CD4-positive, alpha-beta memory T cell (primary cell): ENCODE measurements around the gene VEGFC. TPM values are rescaled to one million over a fixed set of nuclear protein-coding genes. Genes with fewer than 3 reads are reported as not detected.

Experiments
- CTCF ChIA-PET: fragments of 350-600 bp; sonication (Branson Sonifier 250); formaldehyde crosslinking; loops from one replicate; lab custom pipeline; 2021; ENCODE audit warnings: inconsistent platforms; ENCODE audit not compliant: partially characterized antibody; lab: Charles Lee
- POLR2A ChIA-PET: fragments of 350-600 bp; sonication (Branson Sonifier 250); formaldehyde crosslinking; loops from one replicate; lab custom pipeline; 2021; ENCODE audit not compliant: partially characterized antibody; lab: Charles Lee
- DNase-seq, 5 donors: peaks; one replicate each; pipeline versions ENCODE4 v3.0.0 to v3.0.0-alpha.2; 2020 to 2022; ENCODE audit warnings: mixed read lengths in 1 of 5
- H3K27ac ChIP-seq: one replicate; pipeline ENCODE4 v1.7.0; 2013; ENCODE audit warnings: low read depth, low read length
- H3K27me3 ChIP-seq: 2 replicates; pipeline ENCODE4 v1.7.0; 2013; ENCODE audit warnings: mild to moderate bottlenecking, low read length, moderate library complexity; ENCODE audit not compliant: insufficient read depth
- H3K36me3 ChIP-seq: 2 replicates; pipeline ENCODE4 v1.7.0; 2013; ENCODE audit warnings: mild to moderate bottlenecking, low read length, moderate library complexity; ENCODE audit not compliant: insufficient read depth
- H3K4me1 ChIP-seq: 2 replicates; pipeline ENCODE4 v1.7.0; 2013; ENCODE audit warnings: mild to moderate bottlenecking, low read length, moderate library complexity; ENCODE audit not compliant: insufficient read depth
- H3K4me3 ChIP-seq, 2 donors: one replicate each; pipeline ENCODE4 v1.7.0; 2013; ENCODE audit warnings: low read length in 2 of 2, mild to moderate bottlenecking in 1 of 2
- H3K9me3 ChIP-seq, 2 donors: one replicate each; pipeline ENCODE4 v1.7.0; 2013; ENCODE audit warnings: low read length in 2 of 2, control low read depth in 1 of 2; ENCODE audit not compliant: control insufficient read depth in 1 of 2
- H3K27ac Mint-ChIP-seq, 7 donors: one replicate each; pipeline ENCODE4 v1.8.0; 2020 to 2021; ENCODE audit warnings: mixed read lengths in 7 of 7, mild to moderate bottlenecking in 6 of 7, inconsistent platforms in 3 of 7, moderate library complexity in 3 of 7
- H3K27me3 Mint-ChIP-seq, 2 donors: one replicate each; pipeline ENCODE4 v1.8.0; 2020 to 2021; ENCODE audit warnings: mixed read lengths in 2 of 2
- H3K36me3 Mint-ChIP-seq, 2 donors: one replicate each; pipeline ENCODE4 v1.8.0; 2020 to 2021; ENCODE audit warnings: mixed read lengths in 2 of 2, inconsistent platforms in 1 of 2, mild to moderate bottlenecking in 1 of 2
- H3K4me1 Mint-ChIP-seq, 4 donors: one replicate each; pipeline ENCODE4 v1.8.0; 2020 to 2021; ENCODE audit warnings: mixed read lengths in 4 of 4, mild to moderate bottlenecking in 1 of 4
- H3K4me3 Mint-ChIP-seq, 8 donors: one replicate each; pipeline ENCODE4 v1.8.0; 2020 to 2021; ENCODE audit warnings: mixed read lengths in 8 of 8, mild to moderate bottlenecking in 7 of 8, moderate library complexity in 6 of 8, inconsistent platforms in 3 of 8
- H3K9me3 Mint-ChIP-seq, 8 donors: one replicate each; pipeline ENCODE4 v1.8.0; 2020 to 2021; ENCODE audit warnings: mixed read lengths in 8 of 8, mild to moderate bottlenecking in 5 of 8, inconsistent platforms in 3 of 8, moderate library complexity in 1 of 8
- intact Hi-C: fragments of 100-400 bp; cut with micrococcal nuclease; formaldehyde crosslinking; loops from one replicate; pipeline ENCODE4 v1.15.1; 2023
- polyA plus RNA-seq, 2 donors: library from polyadenylated mRNA; unstranded; fragments of 300-500 nt; fragmentation: Illumina TruSeq; gene quantifications; one replicate each; pipeline ENCODE4 v1.2.3, GENCODE V29; 2021
- total RNA-seq, 2 experiments: library from RNA; stranded (reverse); gene quantifications; one replicate each; pipeline ENCODE4 v1.2.3, GENCODE V29; 2021

The VEGFC gene
- total and polyA plus RNA-seq, 4 experiments from 2014 or later, result not detected

DNA sequence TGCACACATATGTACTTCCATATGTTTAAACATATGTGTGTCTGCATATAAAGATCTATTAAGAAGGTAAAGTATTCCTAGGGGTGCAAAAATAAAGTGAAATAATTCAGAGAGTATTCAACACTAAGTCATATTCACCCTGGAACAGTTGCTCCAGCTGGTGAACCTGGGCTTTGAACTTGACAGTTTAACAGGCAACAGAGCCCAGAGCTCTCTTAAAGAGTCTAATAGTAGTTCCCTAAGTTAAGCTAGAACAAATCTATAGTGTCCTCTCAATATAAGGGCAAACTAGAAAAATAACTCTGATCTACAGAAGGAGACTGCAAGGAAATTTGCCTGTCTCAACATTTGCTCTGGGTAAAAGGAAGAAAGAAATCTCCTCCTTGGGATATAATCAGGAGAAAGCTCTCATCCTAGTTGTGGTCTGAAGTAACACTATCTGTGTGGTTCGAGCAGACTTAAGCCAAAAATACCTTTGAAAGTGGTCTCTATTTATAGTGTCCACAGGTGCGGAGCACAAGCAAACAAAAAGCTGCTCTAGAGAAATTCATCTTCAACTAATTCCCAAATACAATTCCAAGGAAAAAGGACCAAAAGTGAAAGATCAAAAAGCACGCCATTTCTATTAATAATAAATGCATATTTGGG is 29.9 kb downstream of the VEGFC start:
- Histone ChIP-seq H3K27ac (no peak overlapping the region), H3K4me1 (no peaks in the 10 kb centered on the region), H3K27me3 (no peaks in the 10 kb centered on the region), H3K36me3 (no peaks in the 10 kb centered on the region), H3K9me3 (no peaks in the 10 kb centered on the region), H3K4me3 (no peak overlapping the region)
- no peak for DNase-seq
- peaks cover 0 to 10% (median 0%) of the 10 kb centered on the region in 8 donors for H3K9me3 Mint-ChIP-seq
- no peak overlapping the region for H3K4me3 Mint-ChIP-seq
- intact Hi-C loops, result no loop called here
- POLR2A ChIA-PET, result no interaction called here
- CTCF ChIA-PET, result no interaction called here
- H3K27ac Mint-ChIP-seq, result no peak overlapping the region
- no peaks in the 10 kb centered on the region for H3K4me1 Mint-ChIP-seq
- no peaks in the 10 kb centered on the region for H3K36me3 Mint-ChIP-seq
- H3K27me3 Mint-ChIP-seq, result no peaks in the 10 kb centered on the region

DNA sequence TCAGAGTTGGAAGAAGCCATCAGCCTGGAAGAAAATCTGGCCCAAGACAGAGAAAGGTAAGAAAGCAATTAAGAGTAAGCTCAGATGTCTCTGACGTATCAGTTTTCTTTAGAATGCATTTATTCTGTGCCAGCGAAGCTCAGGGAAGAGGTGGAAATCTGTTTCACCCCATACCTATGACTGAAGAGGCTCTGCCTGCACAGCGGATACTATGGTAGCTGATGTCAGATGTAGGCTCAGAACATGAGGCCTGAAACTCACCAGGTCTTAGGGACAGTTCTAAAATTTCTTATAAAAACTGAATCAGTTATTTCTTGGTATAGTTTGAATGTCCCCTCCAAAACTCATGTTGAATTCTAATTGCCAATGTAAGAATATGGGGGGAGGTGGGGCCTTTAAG is 30.9 kb downstream of the VEGFC start:
- no peak for DNase-seq
- Histone ChIP-seq H3K9me3 (no peaks in the 10 kb centered on the region), H3K4me1 (no peaks in the 10 kb centered on the region), H3K36me3 (no peaks in the 10 kb centered on the region), H3K4me3 (no peak overlapping the region), H3K27me3 (no peaks in the 10 kb centered on the region), H3K27ac (no peak overlapping the region)
- no peak overlapping the region for H3K4me3 Mint-ChIP-seq
- H3K9me3 Mint-ChIP-seq, result peaks cover 0 to 5% (median 0%) of the 10 kb centered on the region in 8 donors
- ChIA-PET CTCF (no interaction called here), POLR2A (no interaction called here)
- H3K4me1 Mint-ChIP-seq, result no peaks in the 10 kb centered on the region
- H3K36me3 Mint-ChIP-seq, result no peaks in the 10 kb centered on the region
- peaks cover 0 to under 1% of the 10 kb centered on the region in 2 donors for H3K27me3 Mint-ChIP-seq
- intact Hi-C loops, result no loop called here
- no peak overlapping the region for H3K27ac Mint-ChIP-seq

DNA sequence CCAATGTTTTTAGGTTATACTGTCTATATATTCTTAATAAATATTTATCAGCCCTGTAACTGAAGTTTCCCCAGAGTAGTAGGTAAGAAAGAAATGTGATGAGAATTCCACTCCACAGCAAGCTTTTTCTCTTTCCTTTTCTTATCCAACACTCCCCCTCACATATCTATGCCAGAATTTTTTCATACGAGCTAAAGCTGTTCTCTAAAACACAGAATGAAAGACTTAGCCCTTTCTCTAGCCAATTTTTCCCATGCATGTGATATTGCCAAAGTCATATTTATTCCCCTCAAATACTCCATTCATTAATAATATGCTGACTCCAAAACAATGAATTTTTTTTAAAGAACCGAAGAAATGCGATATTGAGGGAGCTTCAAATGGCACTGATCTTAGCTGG is 32.3 kb downstream of the VEGFC start:
- H3K4me3 ChIP-seq, result no peak overlapping the region
- POLR2A ChIA-PET, result no interaction called here
- no peaks in the 10 kb centered on the region for H3K9me3 ChIP-seq
- H3K27me3 ChIP-seq, result no peaks in the 10 kb centered on the region
- H3K9me3 Mint-ChIP-seq, result peaks cover 0 to 5% (median 0%) of the 10 kb centered on the region in 8 donors
- no peak overlapping the region for H3K4me3 Mint-ChIP-seq
- no peaks in the 10 kb centered on the region for H3K4me1 Mint-ChIP-seq
- H3K27ac Mint-ChIP-seq, result no peak overlapping the region
- no peak overlapping the region for H3K27ac ChIP-seq
- no peak for DNase-seq
- peaks cover 0 to 2% of the 10 kb centered on the region in 2 donors for H3K27me3 Mint-ChIP-seq
- H3K4me1 ChIP-seq, result no peaks in the 10 kb centered on the region
- no peaks in the 10 kb centered on the region for H3K36me3 Mint-ChIP-seq
- intact Hi-C loops, result no loop called here
- no peaks in the 10 kb centered on the region for H3K36me3 ChIP-seq
- CTCF ChIA-PET, result no interaction called here

DNA sequence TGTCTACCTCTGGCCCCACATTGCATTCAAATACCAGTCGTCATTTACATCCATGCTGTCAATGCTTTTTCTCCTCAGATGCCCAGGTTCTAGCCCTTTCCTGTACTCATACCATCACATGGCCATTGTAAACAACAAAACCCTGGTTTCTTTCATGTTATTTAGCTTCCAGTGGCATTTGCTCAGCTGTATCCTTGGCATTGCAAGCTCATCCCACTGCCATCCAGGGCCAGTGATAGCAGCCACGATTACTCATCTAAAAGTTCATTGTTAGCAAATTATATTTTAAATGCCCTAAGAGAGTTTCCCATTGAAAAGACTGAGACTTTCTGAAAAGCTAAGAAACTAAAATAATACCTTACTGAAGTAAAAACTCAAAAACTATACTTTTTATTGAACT is 34.0 kb downstream of the VEGFC start:
- intact Hi-C loops, result no loop called here
- ChIA-PET CTCF (no interaction called here), POLR2A (no interaction called here)
- Histone ChIP-seq H3K4me1 (no peaks in the 10 kb centered on the region), H3K27ac (no peak overlapping the region), H3K9me3 (no peaks in the 10 kb centered on the region), H3K36me3 (no peaks in the 10 kb centered on the region), H3K4me3 (no peak overlapping the region), H3K27me3 (no peaks in the 10 kb centered on the region)
- Mint-ChIP-seq H3K27me3 (peaks cover 0 to 2% of the 10 kb centered on the region in 2 donors), H3K4me1 (no peaks in the 10 kb centered on the region), H3K27ac (no peak overlapping the region), H3K36me3 (no peaks in the 10 kb centered on the region), H3K4me3 (no peak overlapping the region), H3K9me3 (no peaks in the 10 kb centered on the region)
- no peak for DNase-seq

DNA sequence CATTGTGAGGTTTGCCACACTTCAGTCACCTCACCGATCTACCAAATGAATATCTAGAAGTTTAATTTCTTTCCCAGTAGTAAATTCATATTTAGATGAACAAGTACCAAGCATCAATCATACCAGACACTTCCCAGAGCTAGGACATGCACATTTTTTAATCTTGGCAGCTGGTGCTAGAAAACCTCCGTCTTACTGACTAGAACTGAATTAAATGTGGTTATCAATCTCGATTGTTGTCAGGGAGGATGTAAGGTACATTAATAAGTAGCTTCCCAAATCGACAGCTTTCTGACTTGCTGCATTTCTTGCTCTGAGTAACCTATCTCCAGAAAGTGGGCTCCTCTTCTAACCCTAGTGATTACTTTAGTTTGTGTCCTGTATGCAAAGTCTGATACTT is 34.4 kb downstream of the VEGFC start:
- no peak for DNase-seq
- Mint-ChIP-seq H3K27ac (no peak overlapping the region), H3K9me3 (no peaks in the 10 kb centered on the region)

DNA sequence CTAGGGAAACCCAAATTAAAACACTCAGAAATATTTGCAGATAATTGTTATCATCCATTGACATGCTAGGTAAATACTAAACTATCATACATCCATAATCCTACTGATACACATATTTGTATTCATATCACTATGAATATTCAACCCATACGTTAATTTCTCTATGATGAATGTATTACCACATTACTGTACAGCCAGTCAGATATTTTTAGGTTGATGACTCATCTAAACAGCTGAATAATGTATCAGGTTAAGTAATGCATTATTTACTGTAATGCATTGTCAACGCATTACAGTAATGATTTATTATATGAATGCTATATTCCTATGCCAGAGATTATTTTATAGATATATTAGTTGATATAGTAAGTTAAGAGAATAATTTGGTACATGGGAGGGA is 37.1 kb downstream of the VEGFC start:
- no peak overlapping the region for H3K27ac Mint-ChIP-seq
- H3K36me3 Mint-ChIP-seq, result no peaks in the 10 kb centered on the region
- Histone ChIP-seq H3K4me1 (no peaks in the 10 kb centered on the region), H3K27me3 (no peaks in the 10 kb centered on the region), H3K9me3 (no peaks in the 10 kb centered on the region), H3K36me3 (no peaks in the 10 kb centered on the region), H3K27ac (no peak overlapping the region), H3K4me3 (no peak overlapping the region)
- H3K4me3 Mint-ChIP-seq, result no peak overlapping the region
- H3K27me3 Mint-ChIP-seq, result peaks cover 0 to 2% of the 10 kb centered on the region in 2 donors
- CTCF ChIA-PET, result no interaction called here
- no peak for DNase-seq
- H3K4me1 Mint-ChIP-seq, result no peaks in the 10 kb centered on the region
- no peaks in the 10 kb centered on the region for H3K9me3 Mint-ChIP-seq
- intact Hi-C loops, result no loop called here
- POLR2A ChIA-PET, result no interaction called here

More for the DNA sequence above, 34.4 kb downstream of the VEGFC start:
- Histone ChIP-seq H3K27ac (no peak overlapping the region), H3K27me3 (no peaks in the 10 kb centered on the region), H3K4me1 (no peaks in the 10 kb centered on the region), H3K36me3 (no peaks in the 10 kb centered on the region), H3K9me3 (no peaks in the 10 kb centered on the region), H3K4me3 (no peak overlapping the region)
- no peaks in the 10 kb centered on the region for H3K36me3 Mint-ChIP-seq
- peaks cover 0 to 2% of the 10 kb centered on the region in 2 donors for H3K27me3 Mint-ChIP-seq
- H3K4me3 Mint-ChIP-seq, result no peak overlapping the region
- H3K4me1 Mint-ChIP-seq, result no peaks in the 10 kb centered on the region
- CTCF ChIA-PET, result no interaction called here
- POLR2A ChIA-PET, result no interaction called here
- intact Hi-C loops, result no loop called here

DNA sequence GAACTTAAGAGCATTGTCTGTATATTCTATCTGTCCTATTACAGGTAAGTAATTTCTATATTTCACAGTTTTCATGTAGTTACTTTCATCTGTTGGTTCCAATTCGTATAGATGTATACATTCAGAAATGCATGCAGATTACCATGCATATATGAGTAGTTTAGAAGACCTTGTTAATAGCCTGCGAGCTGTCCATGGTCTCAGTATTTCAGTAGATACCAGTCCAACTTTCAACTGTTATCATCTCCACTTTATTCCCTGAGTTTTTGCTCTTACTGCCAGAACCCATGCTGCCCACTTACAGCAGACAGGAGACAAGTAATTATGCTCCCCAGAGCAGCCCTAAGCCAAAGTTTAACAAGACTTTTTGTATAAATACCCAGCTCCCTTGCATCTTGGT is 37.7 kb downstream of the VEGFC start:
- no peak for DNase-seq
- Mint-ChIP-seq H3K27me3 (peaks cover 0 to 2% of the 10 kb centered on the region in 2 donors), H3K36me3 (no peaks in the 10 kb centered on the region), H3K27ac (no peak overlapping the region), H3K4me1 (no peaks in the 10 kb centered on the region), H3K9me3 (no peaks in the 10 kb centered on the region), H3K4me3 (no peak overlapping the region)
- POLR2A ChIA-PET, result no interaction called here
- CTCF ChIA-PET, result no interaction called here
- Histone ChIP-seq H3K36me3 (no peaks in the 10 kb centered on the region), H3K4me1 (no peaks in the 10 kb centered on the region), H3K4me3 (no peak overlapping the region), H3K27ac (no peak overlapping the region), H3K27me3 (no peaks in the 10 kb centered on the region), H3K9me3 (no peaks in the 10 kb centered on the region)
- intact Hi-C loops, result no loop called here

DNA sequence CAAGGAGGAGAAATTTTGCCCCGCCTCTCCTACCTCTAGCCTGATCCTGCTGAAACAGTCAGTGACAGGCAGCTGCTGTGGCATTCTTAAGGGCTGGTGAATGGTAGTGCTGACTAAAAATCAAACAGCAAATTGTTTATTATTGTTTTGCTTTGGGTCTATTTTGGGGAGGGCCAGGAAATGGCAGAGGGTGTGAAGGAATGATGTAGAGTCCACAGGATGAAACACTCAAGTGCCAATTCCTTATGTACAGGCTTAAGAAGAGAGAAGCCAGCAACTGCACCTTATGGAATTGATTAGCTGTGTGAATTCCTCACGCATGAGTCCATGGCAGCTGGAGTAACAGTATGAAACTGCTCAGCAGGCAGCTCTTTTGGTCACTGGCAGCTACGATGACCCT is 39.7 kb downstream of the VEGFC start:
- H3K27ac Mint-ChIP-seq, result no peak overlapping the region
- H3K9me3 Mint-ChIP-seq, result no peaks in the 10 kb centered on the region
- no peaks in the 10 kb centered on the region for H3K4me1 Mint-ChIP-seq
- H3K4me3 ChIP-seq, result no peak overlapping the region
- DNase-seq, result no peak
- no peaks in the 10 kb centered on the region for H3K36me3 ChIP-seq
- H3K27me3 ChIP-seq, result no peaks in the 10 kb centered on the region
- H3K4me1 ChIP-seq, result no peaks in the 10 kb centered on the region
- ChIA-PET POLR2A (no interaction called here), CTCF (no interaction called here)
- no peak overlapping the region for H3K4me3 Mint-ChIP-seq
- no peaks in the 10 kb centered on the region for H3K36me3 Mint-ChIP-seq
- H3K27ac ChIP-seq, result no peak overlapping the region
- H3K9me3 ChIP-seq, result no peaks in the 10 kb centered on the region
- peaks cover 0 to 2% of the 10 kb centered on the region in 2 donors for H3K27me3 Mint-ChIP-seq
- intact Hi-C loops, result no loop called here
